AG08395 (cell line): Measurements from ENCODE around the gene NFATC2.
"Not testable (repeated sequence)": the region's sequence is repeated elsewhere in the genome, so short reads cannot be mapped to it uniquely, and the experiment has no call there.

Experiments
- DNase-seq: peaks from one replicate; pipeline ENCODE4 v3.0.0; 2012; ENCODE audit warnings: mixed read lengths, low spot score

NFATC2 gene

DNA sequence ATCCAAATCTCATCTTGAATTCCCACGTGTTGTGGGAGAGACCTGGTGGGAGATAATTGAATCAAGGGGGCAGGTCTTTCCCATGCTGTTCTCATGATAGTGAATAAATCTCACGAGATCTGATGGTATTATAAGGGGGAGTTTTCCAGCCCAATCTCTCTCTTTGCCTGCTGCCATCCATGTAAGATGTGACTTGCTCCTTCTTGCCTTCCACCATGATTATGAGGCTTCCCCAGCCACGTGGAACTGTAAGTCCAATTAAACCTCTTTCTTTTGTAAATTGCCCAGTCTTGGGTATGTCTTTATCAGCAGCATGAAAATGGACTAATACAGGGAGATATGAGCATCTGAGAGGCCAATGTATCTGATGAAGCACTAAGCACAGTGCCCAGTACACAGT lies 26.0 kb upstream of the NFATC2 start:
- not testable (repeated sequence) for DNase-seq

DNA sequence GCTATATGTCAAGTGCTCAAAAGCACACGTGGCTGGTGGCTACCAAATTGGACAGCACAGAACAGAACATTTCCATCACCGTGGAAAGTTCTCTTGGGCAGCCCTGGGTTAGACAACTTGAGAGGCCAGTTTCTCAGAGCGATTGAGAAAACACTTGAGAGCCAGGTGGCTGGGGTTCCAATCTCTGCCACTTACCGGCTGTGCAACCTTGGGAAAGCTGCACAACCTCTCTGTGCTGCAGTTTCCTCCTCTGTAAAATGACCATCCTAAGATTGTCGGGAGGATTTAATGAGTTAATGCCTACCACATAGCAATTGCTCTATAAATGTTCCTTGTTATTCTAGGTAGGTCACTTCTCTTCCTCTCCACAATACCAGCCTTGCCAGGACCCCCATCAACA lies 25.1 kb upstream of the NFATC2 start:
- DNase-seq, result no peak

GRCh38 chr20:51566594-51566993 lies 24.1 kb upstream of the NFATC2 start:
- DNase-seq, result no peak

DNA sequence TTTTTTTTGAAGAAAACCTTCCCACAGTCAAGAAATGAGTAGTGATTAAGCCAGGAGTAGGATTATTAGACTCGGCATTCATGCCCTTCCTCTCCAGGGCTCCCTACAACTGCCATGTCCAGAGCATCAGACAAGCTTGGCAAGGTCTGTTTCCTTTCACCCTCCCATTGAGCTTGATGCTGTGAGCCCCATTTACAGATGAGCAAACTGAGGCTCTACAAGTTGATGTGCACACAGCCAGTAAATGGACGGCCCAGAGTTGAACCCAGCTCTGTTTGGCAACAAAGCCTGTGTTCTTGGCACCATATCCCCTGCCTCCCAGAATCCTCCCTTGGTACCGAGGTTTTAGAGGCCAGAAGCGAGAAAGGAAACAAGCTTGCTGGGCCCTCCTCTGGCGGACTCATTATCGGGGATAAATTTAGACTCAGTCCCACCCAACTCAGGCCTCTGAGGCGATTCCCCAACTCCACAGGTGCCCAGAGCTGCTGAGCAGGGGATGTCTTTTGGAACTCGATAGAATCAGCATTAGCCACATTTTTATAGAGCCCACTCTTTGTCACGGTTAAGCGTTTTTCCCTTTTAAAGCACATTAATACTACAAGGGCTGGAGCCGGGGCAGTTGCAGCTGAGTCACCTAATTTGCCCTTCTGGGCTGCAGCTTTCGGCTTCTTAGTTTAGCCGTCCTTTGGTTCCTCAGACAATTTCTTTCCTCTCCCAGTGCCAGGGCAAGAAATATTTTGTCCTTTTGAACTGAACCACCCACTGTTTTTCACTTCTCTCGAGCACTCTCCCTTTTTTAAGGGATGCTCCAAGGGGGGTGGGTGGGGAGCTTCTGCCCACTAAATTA lies 23.0 kb upstream of the NFATC2 start:
- peak; percentile 64 for DNase-seq

DNA sequence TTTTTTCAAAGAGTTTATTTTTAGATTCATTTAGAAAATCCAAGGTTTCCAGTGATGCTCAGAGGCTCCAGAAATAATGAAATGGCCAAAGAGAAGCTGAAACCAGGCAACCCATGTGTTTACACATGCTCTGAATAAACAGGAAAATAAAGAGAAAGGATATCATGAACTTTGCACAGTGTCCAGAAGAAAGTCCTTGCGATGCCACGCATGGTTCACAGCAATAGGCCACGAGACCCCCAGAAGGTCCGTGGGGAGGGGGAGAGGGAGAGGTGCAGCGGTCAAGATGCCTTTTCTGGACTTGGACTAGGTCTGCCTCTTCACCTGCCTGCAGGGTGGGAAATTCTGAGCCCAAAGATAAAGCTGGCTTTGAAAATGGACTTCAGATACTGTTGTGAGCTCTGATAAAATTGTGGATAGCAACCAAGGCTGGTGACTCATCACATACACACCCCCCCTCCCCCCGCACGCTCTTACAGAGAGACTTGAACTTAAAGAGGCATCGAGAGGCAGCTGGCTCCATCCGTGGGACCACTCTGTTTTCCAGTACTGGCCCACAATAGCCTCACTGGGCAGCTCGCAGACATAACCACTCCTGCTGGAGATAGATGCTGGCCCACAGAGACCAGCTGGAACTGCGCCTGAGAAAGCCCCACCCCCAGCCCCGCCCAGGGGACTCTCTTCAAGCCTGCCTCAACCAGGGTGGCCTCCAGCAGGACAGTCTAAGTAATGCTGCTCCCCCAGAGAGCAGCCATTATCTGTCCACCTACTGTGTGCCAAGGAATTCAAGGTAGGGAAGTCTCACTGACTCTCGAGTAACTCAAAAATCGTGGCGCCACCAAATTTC lies 21.2 kb upstream of the NFATC2 start:
- peak; percentile 66 for DNase-seq

DNA sequence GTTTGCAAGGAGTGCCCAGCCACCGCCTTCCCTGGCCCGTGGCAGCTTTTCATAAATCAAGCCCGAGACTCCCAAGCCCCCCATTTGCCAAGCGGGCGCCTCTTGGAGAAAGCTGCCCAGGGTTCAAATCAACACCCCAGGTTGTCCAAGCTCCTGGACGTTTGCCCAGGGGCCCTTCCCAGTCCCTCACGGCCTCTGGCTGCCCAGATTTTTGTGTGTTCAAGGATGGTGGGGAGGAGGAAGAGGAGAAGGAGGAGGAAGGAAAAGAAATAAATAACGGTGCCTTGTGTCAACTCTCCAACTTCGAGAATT lies 20.6 kb upstream of the NFATC2 start:
- DNase-seq, result no peak

DNA sequence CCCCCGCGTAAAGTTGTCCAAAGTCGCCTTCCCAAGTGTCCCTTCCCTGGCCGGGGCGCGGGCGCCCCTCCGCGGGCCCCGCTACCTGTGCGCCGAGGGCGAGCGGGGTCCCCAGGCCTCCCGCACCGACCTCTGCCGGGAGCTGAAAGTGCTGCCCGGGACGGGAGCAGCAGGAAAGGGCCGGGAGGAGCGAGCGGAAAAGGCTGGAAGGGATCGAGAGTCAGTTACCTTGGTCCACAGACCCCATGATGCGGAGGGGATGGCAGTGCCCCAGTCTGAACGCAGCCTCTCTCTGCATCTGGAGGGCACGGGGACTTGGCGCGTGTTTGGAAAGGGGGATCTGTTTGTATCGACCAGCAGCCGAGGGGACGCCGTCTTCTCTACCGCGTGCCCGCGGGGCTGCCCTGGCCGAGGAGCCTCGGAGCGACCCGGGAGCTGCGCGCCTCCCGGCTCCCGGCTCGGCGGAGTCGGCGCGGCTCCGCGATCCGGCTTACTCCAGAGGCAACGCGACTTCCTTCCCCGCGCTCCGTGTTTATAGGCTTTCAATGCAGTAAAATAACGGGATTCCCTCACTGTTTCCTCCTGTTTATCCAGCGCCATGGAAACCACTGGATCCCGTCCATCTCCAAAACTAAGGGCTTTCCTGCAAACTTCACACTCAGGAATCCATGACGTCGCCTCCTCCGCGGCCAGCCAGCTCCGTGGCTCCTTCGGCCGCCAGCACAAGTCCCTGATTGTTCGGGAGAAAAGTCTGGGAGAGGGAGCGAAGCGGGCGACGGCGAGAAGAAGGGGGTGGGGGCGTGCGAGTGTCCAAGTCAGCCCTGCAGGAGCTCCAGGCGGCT lies 20.0 kb upstream of the NFATC2 start:
- peak; percentile 88 for DNase-seq

- DNase-seq, result peak; percentile 30
Observed at GRCh38 chr20:51562027-51562331, 19.5 kb upstream of the NFATC2 start.

DNA sequence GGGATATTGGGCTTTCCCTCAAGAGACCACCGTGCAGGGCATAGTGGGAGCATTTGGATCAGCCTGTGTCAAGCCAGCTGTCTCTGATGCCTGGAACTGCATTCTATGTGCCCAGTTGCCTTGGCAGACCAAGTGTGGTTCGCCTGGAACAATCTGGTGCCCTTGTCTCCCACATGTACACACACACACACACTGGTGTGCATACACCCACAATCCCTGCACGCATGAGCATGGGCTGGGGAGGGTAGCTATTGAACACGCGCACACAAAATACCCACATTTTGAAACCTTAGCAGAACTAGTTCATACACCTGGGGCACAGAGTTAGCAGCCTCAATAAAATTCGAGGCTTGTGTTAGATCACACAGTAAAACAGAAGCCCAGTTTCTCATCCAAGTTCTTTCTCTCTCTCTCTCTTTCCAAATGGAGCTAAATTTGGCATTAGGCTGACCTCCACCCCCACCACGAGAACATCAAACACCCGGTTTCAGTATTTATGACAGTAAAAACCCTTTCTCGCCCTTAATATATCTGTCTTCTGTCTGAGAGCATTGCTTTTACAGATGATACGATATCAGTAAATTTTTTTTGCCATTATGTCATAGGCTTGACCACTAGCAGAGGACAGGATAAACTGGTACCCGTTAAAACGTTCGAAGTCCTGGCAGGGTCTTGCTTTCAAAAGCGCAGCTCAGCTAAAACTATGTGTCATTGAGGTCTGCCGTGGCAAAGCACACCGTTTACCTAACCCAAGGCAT lies 18.2 kb upstream of the NFATC2 start:
- no peak for DNase-seq

GRCh38 chr20:51560042-51560441 lies 17.5 kb upstream of the NFATC2 start:
- DNase-seq, result no peak

DNA sequence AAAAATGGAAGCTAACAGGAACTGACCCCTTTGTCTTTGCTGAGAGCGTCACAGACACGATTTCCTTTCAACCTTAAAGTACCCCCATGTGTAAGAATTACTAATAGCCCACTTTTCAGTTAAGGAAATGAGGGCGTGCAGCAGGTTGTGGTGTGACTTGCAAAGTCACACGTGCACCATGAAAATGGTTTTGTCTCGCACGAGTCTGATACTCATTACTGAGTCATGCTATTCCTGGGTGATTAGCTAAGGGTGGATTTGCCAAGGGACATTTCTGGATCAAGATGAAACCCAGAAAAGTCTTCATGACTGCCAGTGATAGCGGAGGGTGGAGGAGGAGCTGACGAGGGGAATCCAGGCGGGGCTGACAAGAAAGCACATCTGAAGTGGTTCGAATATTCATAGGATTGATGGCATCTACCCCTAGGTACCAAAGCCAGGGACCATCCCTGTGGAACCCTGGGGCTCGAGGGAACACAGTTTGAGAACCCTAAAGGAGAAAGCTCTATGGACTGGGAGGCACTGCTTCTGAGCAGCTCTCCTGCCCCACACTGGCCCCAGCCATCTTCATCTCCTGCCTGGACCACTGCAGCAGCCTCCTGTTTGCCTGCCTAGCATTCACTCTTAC lies 12.1 kb upstream of the NFATC2 start:
- peak; percentile 86 for DNase-seq

DNA sequence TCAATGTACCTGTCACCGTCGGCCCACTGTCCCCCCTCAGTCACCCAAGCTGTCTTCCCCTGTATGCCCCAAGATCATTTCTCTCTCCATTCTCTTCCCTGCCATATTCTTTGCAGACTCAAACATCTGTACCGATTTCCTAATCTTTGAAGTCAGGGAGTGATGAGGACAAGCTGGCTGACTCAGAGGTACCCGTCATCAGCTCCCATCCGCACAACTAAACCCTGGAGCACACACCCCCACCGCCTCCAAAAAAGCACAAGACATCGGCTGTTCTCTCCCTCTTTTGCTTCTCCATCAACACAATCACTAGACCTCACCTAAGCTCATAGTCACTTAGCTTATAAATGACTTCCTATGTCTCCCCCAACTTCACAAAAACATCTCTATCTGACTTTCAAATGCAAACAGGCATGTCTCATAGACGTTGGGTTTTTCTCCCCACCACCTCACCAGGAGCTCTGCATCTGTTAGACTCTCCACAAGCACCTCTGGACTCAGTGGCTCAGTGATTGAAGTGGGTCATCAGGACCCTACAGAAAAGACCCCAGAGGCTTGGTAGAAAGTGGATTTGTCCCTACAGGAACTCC lies 11.5 kb upstream of the NFATC2 start:
- DNase-seq, result peak; percentile 79

DNA sequence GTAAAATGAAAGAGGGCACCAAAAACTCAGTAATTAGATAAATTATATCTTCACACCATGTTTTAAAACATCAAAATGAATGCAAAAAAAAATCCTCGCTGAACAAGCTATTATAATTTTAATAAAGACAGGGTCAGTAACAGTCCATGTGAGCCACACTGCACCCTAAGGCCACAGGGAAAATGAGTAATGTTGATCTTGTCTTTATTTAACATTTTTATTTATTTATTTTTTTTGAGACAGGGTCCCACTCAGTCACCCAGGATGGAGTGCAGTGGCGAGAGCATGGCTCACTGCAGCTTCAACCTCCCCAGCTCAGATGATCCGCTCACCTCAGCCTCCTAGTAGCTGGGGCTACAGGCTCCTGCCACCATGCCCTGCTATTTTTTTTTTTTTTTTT lies 8.7 kb upstream of the NFATC2 start:
- no peak for DNase-seq

DNA sequence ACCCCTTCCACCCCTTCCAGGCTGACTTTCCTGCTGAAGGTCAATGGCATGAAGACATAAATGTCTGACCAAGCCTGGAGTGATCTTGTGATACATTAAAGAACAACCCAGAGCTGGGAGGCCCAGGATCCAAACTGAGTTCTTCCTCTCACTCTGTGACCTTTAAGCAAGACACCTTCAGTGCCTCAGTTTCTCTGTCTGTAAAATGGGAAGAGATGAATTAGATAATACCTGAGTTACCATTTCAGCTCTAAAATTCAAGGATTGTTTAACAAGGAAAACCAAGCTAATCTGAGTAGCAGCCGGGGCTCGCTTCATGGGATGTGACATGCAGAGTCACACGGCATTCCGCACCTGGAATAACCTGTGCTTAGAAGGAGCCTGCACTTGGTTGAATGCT lies 7.0 kb upstream of the NFATC2 start:
- no peak for DNase-seq

DNA sequence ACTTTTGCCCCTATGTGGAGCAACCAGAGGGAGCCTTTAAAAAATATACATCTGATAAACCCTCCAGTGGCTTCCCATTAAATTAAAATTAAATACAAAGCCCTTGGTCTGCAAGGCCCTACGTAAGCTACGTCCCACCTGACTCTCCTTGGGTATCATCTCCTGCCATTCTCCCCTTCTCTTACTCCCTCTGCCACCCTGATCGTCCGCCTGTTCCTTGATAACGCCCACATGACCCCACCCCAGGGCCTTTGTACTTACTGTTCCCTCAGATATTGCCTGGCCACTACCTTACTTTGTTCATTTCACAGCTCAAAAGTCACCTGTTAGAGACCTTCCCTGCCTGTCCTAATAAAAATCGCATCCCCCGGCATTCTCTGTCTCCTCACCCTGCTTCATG lies 5.4 kb upstream of the NFATC2 start:
- no peak for DNase-seq

DNA sequence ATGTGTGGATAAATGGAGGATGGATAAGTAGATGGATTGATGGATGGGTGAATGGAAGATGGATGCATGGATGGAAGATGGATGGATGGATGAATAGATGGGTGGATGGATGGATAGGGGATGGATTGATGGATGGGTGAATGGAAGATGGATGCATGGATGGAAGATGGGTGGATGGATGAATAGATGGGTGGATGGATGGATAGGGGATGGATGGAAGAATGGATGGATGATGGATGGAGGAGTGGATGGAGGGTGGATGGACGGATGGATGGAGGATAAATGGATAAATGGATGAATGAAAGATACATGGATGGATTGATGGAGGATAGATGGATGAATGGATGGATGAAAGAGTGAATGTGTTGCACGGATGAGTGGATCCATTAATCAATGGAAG lies 3.0 kb upstream of the NFATC2 start:
- no peak for DNase-seq

DNA sequence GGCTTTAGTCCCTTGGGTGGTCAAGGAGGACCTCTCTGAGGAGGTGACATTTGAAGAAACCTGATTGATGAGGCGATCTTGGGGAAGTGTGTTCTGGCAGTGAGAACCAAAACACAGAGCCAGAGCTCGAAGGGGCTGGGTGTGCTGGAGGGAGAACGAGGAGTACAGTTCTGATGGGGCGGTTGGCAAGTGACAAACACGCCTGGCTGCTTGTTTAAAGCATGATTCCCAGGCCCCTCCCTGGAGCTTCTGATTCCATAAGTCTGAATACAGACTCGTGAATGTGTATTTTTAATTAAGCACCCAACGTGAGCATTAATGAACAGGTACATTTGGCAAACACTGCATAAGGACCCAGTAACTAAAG lies 886 bp upstream of the NFATC2 start:
- no peak for DNase-seq

- no peak for DNase-seq
Observed at GRCh38 chr20:51542033-51542570, 417 bp downstream of the NFATC2 start.

GRCh38 chr20:51541189-51542032 lies 1.1 kb downstream of the NFATC2 start:
- DNase-seq, result peak; percentile 87

- DNase-seq, result no peak
Observed at GRCh38 chr20:51540580-51540979, 1.9 kb downstream of the NFATC2 start.
